Dermis blood vessel endothelial cell (primary cell): ENCODE measurements around the gene LRRC15. TPM values are rescaled to one million over a fixed set of nuclear protein-coding genes. Genes with fewer than 3 reads are reported as not detected.
A peak's percentile ranks its signal among the peaks of the same experiment; 100 is the strongest.

Source experiments
- DNase-seq: peaks from one replicate; pipeline ENCODE4 v3.0.0; 2010
- total RNA-seq: library from RNA; depleted of rRNA; stranded (reverse); fragments of >200 nt; gene quantifications from 2 replicates; pipeline ENCODE4 v1.2.3, GENCODE V29; 2014

LRRC15 gene
- total RNA-seq, 1 donor from 2014 or later: 0.51 TPM

DNA sequence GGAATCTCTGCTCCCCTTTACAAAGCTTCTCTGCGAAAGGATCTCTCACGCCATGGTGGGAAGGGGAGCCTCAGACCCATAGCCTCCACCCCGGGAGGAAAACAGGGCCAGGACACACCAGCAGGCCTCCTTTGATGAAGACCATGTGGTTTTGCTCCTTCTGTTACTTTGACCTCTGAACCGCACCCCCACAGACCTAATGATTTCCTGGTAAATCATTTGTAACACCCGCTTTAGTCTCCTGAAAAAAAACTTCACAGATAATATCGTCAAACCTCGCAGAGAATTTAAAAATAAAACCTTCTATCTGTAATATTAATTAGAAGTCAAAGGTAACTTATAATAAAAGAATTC is 36.7 kb downstream of the LRRC15 start:
- DNase-seq: no peak

DNA sequence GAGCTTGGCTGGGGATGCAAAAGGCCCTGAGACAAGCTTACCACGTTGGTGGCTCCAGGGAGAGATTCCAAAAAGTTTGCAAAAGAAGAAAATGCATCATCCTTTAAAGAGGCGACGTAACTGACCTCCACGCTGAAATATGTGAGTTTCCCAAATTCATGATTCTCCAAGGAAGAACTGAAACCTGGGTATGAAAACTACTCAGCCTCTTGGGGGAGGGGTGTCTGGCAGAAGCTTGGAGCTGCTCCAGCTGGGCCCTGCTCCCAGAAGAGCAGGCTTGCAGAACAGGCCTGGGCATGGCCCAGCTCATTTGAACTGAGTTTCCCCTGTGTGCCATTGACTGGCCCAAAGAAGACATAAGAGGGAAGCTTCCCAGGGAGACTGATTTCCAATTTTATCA is 39.0 kb downstream of the LRRC15 start:
- no peak for DNase-seq

DNA sequence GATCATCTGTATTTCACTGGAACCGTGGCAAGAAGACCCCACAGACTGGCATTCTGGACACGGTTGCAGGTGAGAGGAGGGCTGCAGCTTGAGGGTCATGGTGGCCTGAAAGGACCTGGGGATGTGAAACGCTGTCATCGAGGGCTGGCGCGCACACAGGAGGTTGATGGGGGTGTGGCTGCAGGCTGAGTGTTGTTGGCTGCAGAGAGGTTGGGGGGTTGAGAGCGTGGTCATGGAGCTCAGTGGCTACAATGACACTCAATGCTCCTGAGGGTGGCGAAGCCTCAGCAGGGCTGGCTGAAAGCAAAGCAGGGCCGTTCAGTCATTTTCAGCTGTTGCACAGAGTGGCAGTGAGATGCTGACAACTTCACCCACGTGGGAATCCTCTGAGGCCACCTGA is 39.4 kb downstream of the LRRC15 start:
- no peak for DNase-seq

DNA sequence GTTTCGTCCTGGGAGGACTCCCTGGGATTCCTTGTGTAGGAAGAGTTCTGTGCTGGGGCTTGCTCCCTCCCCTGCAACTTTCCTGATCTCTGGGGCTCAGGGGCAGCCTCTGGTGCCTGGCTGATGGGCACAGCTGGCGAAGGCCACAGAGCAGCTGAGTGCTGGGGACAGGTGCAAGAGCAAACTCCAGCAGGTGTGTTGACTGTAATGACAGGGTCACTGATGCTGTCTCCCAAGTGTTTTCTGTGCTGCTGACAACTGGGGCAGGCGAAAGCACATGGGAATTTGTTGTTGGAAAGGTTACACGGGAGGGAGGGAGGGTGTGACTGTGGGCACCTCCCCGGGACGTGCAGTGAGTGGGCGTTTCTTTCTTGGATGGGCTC is 40.0 kb downstream of the LRRC15 start:
- DNase-seq: no peak

DNA sequence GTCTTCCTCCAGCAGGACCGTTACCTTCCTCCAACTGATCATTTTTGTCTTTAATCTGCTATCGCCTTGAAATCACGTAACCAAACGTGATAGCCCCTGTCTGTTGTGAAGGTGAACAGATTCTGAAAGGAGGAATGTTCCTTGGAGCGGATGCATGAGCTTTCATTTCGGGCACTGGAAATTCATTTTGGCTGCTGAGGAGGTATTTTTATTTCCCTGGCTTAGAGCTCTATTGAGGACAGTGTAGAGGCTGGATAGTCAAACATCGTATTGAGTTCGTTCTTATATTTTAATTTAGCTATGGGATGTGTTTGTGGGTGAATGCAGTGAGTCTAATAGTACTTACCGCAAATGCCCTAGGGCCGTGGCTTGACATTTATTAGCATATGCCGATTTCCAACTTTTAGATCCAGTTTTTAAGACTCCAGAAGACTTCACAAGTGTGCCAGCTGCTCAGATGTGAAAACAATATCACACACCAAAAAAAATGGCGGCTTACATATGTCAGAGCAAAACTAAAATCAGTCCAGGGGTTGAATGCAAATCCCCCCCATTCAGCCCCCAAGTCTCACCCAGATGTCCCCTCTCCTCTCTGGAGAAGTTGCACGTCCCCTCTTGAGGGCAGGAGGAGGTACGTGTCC is 40.5 kb downstream of the LRRC15 start:
- no peak for DNase-seq

DNA sequence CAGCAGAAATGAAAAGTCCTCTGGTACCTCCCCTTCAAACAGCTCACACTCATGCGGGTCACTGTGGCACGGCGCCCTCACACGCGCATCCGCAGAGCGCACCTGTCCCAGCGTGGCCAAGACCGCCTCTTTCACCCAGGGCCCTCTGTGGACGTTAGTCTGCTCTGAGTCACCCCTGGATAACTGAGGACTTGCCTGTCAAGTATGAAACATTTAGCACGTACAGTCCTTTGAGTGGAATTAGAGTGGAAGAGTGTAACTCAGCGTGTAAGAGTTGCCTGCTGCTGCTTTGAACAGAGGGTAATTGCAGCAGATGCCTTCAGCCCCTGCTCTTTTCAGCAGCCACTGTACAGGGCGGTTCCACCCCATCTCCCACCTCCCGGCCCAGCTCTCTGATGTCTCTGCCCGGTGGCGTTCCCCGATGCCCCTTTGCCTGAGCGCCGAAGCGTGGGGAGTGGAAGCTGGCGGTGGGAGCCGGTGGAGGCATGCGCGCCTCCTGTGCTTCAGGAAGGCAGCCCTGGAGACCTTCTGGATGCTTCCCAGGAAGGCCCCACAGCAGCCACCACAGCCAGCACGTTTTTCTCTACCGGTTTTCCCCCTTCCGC is 41.4 kb downstream of the LRRC15 start:
- DNase-seq: no peak

DNA sequence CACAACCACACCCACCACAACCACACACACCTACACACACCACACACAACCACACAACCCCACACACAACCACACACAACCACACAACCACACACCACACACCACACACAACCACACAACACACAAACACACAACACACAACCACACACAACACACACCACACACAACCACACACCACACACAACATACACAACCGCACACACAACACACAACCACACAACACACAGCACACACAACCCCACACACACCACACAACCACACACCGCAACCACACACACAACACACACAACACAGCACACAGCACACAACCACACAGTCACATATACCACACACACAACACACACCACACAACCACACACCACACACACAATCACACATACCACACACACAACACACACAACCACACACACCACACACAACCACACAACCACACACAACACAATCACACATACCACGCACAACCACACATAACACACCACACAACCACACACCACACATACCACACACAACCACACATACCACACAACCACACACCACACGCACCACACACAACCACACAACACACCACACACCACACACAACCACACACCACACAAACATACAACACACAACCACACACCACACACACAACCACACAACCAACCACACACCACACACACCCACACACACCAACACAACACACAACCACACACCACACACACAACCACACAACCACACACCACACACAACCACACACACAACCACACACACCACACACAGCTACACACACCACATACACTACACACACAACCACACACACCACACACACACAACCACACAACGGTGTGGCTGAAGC is 42.1 kb downstream of the LRRC15 start:
- DNase-seq: no peak

DNA sequence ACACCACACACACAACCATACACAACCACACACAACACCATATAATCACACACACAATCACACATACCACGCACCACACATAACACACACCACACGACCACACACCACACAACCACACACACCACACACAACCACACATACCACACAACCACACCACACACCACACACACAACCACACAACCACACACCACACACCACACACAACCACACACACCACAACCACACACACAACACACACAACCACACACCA is 42.6 kb downstream of the LRRC15 start:
- DNase-seq: no peak

DNA sequence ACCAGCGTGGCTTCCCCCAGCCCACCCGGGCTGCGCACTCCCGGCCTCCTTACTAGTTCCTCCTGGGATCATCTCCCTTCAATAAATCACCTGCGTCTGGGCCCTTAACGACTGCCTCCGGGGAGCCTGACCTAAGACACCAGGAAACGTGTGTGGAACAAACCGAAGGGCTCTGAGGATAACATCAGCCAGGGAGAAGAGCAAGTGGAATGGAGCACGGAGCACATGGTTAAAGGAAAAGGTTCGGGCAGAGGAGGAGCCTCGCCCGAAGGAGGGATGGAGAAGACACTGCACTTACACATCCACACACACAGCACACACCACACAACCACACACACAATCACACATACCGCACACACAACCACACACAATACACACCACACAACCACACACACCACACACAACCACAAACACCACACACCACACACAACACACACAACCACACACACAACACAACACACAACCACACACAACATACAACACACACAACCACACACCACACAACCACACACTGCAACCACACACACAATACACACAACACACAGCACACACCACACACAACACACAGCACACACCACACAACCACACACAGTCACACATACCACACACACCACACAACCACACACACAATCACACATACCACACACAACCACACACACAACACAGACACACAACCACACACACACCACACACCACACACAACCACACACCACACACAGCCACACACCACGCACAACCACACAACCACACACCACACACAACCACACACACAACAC is 43.2 kb downstream of the LRRC15 start:
- DNase-seq: no peak

DNA sequence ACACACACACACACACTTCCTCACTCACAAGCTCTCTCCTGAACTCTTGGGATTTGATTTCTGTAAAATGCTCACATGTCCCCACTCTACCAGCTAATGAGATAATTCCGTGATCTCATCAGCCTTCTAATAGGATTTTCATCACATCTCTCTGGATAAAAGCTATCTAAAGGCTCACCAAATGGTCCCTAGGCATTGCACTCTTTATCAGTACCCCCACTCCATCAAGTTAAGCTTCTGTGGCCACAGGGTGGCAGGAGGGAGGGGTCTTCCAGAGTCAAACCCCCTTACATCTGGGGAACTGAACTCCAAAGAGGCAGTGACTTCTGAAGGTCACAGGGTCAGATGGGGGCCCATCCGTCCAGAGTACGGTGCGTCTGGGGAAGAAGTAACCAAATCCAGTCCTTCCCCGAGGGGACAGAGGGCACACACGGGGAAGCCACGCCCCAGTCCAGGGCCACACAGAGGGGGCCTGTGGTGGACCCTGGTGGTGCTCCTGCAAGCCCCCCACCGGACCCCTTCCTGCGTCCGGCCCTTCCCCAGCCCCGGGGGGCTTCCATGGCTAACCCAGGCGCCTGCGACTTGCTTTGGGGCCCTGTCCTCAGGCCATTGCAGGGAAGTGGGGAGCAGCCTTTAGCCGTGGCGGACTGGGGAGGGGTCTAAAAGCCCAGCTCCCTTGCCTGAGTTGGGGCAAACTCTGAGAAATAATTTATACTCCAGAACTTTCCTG is 44.0 kb downstream of the LRRC15 start:
- DNase-seq: no peak

DNA sequence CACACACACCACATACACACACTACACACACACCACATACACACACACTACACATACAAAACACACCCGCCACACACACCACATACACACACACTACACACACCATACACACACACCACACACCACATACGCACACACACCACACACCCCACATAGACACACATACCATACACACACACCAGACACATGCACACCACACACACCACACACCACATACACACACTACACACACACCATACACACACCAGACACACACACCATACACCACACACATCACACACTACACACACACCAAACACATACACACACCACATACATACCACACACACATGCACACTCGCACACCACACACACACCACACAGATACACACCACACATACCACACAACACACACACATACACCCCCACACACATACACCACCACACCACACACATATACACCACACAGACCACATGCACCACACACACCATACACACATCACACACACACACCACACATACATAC is 44.7 kb downstream of the LRRC15 start:
- DNase-seq: no peak

DNA sequence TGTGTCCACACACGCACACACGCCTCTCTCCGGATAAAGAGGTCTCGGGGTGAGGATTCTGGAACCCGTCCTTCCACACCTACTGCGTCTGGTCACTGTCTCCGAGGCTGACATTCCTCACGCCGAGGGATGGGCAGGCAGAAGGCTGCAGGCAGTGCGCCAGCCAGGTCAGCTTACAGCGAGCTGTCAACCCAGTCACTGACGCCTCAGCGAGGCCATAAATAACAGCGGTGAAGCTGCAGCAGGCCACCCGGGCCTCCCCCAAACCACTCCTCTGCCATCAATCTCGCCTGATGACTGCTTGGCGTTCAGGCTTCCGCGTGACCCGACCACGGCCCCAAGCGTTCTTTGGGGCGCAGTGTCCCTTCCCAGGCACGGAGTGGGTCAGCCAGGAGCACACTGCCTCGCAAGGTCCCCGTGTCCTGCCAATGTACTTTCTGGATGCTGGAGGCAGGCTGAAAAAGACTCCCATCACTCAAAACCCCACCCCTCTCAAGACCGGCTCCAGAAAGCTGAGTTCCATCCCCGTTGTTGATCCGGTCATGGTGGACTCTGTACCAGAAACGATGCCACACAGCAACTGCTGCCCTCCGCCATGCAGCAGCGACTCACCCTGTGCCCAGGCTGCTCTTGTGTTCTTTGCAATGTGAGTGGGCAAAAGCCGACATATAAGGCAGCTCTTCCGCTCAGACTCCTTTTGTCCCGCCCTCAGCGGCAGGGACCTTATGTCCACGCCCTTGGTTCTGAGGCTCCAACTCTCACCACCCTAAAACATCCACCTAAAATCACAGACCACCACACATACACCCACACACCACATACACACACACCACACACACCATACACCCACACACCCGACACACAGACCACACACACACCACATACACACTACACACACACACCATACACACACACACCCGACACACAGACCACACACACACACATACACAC is 45.5 kb downstream of the LRRC15 start:
- peak; percentile 40 for DNase-seq

DNA sequence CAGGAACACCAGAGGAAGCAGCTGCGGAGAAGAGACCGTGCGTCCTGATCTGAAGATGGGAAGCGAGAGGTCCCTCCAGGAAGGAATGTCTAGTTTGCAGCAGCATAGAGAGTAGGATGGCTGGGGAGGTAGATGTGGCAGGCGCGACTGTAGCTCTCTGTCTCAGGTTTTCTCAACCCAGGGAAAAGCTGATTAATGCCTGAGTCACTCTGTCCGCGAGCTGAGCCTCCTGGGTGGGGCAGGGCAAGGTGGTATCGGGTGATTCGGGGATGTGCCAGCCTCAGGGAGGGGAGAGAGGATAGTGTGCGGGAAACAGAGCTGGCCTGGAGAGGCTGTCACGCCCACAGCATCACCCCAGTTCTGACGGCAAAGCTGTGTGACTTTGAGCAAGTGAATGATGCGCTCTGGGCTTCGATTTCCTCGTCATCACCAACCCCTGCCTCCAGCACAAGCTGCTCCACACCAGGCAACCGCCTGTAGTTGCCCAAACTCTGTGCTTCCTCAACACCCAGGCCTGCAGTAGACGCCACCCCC is 46.8 kb downstream of the LRRC15 start:
- DNase-seq: peak; percentile 52

DNA sequence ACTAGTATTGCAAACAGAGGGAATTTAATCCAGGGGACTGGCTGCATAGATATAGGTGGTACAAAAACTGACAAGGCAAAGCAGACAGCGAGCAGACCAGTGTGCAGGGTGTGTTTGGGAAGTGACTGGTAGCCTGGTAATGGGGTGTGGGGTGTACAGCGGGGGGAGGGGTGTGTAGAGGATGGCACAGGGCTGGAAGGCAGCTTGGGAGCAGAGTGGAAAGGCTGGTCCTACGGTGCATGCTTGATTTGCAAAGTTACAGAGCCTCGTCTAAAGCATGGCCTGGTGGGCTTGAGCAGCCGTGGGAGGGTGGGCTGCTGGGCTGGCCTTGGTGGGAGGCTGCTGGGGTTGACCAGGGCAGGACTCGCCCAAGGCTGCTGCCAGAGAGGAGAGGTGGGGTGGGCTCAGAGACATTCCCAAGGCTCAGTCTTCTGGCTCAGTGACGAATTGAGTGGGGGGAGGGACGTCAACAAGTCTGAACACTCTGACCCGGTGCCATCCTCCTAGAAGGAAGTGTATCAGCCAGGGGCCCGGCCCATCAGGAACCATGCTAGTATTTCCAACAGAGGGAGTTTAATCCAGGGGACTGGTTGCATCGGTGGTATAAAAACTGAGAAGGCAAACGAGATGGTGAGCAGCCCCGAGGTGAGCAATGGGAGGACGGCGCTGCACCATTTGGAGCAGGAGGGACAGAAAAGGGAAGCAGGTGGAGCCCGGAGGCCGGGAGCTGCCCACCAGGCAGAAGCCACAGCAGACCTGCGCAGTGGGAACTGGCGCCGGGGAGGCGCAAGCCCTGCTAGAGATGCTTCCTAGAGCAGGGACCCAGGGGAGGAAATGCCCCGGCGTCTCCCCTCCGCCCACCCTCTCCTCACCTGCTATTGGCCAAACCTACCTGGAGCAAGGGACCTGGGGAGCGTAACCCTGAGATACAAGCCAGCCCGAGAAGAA is 47.6 kb downstream of the LRRC15 start:
- peak; percentile 56 for DNase-seq

DNA sequence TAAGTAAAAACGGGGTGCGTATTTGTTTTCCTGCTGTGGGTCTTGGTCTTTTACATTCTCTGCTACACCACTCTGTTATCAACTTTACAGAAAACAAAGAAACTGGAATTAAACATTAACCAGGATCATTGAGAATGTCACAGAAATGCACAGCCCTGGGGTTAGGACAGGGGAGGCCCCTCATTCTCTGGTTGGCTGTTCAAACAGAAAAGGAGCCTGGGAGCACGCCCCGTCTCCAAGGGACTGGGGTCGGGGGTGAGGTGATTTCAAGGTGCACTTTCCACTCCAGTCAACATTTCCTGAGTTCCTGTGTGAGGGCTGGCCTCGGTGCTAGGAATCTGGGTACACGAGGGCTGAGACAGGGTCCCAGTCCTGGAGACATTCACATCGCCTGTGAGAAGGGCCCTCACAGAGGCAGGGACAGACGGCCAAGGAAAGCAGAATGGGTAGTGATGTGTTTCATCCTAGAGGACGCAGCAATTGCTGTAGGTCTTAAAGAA is 48.7 kb downstream of the LRRC15 start:
- DNase-seq: no peak

DNA sequence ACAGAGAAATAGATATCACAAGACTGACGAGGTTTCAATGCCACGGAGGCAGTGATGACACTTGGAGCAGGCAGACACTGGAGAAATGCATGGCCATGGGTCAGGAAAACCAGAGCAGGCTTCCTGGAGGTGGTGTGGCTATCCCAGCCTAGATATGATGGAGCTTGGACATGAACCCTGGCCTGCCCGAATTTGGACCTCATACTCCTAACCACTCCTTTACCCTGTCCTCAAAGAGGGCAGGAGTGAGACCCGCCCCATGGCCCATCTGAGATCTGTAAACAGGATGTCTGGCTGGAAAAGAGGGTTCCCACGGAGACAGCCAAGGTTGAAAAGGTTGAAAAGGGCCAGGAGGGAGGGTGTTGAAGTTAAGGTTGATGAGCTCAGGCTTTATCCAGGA is 49.4 kb downstream of the LRRC15 start:
- no peak for DNase-seq

DNA sequence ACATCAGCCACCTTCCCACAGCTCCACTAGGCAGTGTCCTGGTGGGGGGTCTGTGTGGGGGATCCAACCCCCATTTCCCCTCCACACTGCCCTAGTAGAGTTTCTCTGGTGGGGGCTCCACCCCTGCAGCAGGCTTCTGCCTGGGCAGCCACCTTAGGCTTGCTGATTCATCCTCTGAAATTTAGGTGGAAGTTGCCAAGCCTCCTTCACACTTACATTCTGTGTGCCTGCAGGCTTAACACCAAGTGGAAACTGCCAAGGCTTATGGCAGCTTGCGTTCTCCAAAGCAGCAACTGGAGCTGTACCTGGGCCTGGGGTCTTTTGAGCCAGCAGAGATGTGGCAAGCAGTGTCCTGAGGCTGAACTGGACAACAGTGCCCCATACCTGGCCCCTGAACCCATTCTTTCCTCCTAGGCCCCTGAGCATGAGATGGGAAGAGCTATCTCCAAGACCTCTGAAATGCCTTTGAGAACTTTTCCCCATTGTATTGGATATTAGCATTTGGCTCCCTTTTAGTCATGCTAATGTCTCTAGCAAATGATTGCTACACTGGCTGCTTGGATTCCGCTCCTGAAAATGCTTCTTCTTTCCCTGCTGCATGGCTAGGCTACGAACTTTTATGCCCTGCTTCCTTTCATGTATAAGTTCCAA is 50.9 kb downstream of the LRRC15 start:
- no peak for DNase-seq

DNA sequence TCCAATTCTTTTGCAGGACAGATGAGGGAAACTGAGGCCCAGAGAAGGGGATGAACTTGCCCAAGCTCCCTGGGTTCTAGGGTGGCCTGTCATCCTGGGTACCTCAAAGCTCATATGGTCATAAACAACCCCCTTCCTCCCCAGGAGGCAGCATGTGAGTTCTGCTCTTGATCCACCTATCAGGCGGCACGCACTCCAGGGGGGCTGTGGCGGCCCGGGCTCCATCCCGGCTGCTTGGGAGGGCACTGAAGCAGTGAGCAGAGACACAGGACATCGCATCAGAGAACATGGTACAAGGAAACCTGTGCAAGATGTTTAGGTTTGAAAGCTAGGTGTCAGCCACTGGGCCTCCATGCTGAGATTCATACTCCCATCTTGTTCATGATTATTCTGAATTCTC is 52.6 kb downstream of the LRRC15 start:
- DNase-seq: no peak

DNA sequence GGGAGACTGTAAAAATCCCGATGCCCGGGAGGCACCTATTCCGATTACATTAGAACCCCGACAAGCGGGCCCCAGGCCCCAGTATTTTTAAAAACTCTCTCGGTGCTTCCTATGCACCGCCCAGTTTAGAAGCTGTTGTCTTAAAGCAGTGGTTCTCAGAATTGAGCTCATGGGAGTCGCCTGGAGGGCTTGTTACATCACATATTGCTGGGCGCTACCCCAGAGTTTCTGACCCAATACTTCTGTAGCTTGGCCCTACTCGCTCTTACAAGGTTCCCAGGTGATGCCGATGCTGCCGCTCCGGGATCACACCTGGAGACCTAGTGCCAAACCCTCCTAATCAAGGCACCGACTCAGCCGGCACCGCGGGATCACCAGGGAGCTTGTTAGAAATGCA is 53.6 kb downstream of the LRRC15 start:
- no peak for DNase-seq
